ENCODE measurements around the gene TUBGCP2.

The TUBGCP2 gene

DNA sequence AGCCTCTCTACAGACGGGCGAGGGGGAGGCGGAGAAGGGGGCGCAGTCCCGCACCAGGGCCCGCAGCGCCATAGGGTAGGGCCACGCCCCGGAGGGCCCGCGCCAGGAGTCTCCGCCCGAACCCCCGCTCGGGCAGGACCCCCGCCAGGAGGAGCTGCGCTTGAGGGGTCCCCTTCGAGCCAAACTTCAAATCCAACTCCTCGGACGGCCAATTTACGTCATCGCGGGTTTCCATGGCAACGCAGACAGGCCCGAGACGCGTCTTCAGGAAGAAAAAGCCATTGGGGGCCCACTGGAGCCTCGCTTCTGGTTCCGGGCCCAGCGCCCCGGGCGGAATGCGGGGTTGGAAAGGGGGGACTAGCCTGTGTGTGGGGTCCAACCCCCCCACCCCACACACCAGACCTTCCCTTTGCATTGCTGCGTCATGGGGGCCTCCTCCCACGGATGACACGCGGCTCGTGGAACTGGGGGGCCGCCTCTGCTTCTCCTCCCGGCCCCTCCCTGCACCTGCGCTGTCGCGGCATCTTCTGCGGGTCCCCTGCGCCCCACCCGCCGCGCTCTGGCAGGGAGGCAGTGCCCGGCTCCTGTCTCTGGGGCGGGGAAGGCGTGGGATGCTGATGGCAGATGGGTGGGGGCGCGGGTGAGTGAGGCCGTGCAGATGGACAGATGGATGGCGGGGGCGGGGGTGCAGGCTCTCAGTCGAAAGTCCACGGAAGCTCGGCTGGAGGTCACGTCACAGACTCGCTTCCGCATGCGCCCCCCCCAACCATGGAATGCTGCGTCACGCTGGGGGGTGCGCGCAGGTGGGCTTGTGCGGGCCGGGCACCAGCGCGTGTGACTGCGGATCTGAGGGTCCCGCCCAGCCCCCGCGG lies 26.8 kb upstream of the TUBGCP2 start (continued):
- TF ChIP-seq, protein P1, sequence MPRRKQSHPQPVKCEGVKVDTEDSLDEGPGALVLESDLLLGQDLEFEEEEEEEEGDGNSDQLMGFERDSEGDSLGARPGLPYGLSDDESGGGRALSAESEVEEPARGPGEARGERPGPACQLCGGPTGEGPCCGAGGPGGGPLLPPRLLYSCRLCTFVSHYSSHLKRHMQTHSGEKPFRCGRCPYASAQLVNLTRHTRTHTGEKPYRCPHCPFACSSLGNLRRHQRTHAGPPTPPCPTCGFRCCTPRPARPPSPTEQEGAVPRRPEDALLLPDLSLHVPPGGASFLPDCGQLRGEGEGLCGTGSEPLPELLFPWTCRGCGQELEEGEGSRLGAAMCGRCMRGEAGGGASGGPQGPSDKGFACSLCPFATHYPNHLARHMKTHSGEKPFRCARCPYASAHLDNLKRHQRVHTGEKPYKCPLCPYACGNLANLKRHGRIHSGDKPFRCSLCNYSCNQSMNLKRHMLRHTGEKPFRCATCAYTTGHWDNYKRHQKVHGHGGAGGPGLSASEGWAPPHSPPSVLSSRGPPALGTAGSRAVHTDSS (tag by site-specific recombination; IDR thresholded peaks at IDR 0.05), result no peak
- no peak for TF ChIP-seq ZNF391 (tag by site-specific recombination; IDR thresholded peaks at IDR 0.05; ENCODE audit: borderline replicate concordance, low read depth)
- TF ChIP-seq ZNF701 (tag by site-specific recombination; IDR thresholded peaks at IDR 0.05), result no peak
- TF ChIP-seq ZNF311 (tag by site-specific recombination; IDR thresholded peaks at IDR 0.05; ENCODE audit: borderline replicate concordance), result no peak

DNA sequence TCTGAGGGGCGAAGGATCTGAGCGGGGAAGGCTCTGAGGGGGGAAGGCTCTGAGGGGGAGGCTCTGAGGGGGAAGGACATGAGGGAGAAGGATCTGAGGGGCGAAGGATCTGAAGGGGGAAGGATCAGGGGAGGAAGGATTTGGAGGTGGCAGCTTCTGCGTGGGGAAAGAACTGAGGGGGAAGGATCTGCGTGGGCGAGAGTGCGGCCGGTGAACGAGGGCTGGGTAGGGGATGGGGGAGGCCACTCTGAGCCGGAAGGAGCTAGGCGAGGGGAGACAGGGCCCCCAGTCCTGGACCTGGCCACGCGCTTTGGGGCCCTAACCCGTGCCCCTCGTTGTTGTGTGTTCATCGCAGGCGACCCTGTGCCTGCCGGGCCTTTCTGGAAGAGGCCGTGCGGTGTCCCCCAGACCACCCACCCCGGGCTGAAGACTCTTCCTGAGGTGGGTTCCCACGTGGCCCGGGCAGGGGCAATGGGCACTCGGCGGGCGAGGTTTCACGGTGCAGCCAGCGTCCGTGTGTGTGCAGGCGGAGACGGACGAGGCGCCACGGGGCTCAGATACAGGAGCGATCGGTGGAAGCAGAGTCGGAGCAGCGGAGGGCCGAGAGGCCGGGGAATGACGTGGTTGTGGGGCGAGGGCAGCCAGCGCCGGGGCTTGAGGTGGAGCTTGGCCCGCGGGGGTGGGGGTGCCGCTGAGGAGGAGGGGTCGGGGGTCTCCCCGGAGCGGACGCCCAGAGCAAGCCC lies 26.0 kb upstream of the TUBGCP2 start:
- Histone ChIP-seq H3K4me1 (ENCODE audit: control insufficient read depth, insufficient read depth, low read length) (peaks cover 5% of the 10 kb centered on the region; the same call in 1 of the 2 replicates), H3K36me3 (ENCODE audit: control insufficient read depth in 2 of 2, insufficient read depth in 1 of 2, low read length in 2 of 2) (no peaks in the 10 kb centered on the region), H3K27ac (ENCODE audit: extremely low read depth, low read depth, low read length) (no peak overlapping the region), H3K4me3 (ENCODE audit: low read depth, low read length) (peak overlapping the region; percentile 24), H3K9me3 (ENCODE audit: control insufficient read depth, insufficient read depth, low read depth, low read length) (no peaks in the 10 kb centered on the region)
- ChIA-PET POLR2A (no interaction called here), CTCF (no interaction called here)
- TF ChIP-seq ZBTB17 (tag by site-specific recombination; IDR thresholded peaks at IDR 0.05) (peak; percentile 95), ZNF335 (tag by site-specific recombination; conservative IDR thresholded peaks at IDR 0.05) (peak; percentile 78; the same call in 1 of the 2 replicates), ZNF555 (tag by site-specific recombination; conservative IDR thresholded peaks at IDR 0.05) (no peak), ZBTB7A (tag by site-specific recombination; IDR thresholded peaks at IDR 0.05; ENCODE audit: low read depth) (0 out of 2 replicates have a peak, but pooled peaks have one; percentile 44), IKZF3 (tag by site-specific recombination; IDR thresholded peaks at IDR 0.05) (no peak), EGR2 (tag by site-specific recombination; IDR thresholded peaks at IDR 0.05; ENCODE audit: low read depth) (peak; percentile 82), ZBTB8A (tag by site-specific recombination; IDR thresholded peaks at IDR 0.05) (peak; percentile 43; the same call in 1 of the 2 replicates), ZNF10 (tag by site-specific recombination; IDR thresholded peaks at IDR 0.05) (no peak), ZNF600 (tag by site-specific recombination; IDR thresholded peaks at IDR 0.05) (0 out of 2 replicates have a peak, but pooled peaks have one; percentile 36), HOXA7 (CRISPR knock-in tag; IDR thresholded peaks at IDR 0.05; ENCODE audit: borderline replicate concordance) (no peak), ZFHX2 (tag by site-specific recombination; conservative IDR thresholded peaks at IDR 0.05) (peak; percentile 90), TCF7L2 (IDR thresholded peaks at IDR 0.05; ENCODE audit: borderline replicate concordance, low read depth, low read length) (no peak)
- TF ChIP-seq, protein P2, sequence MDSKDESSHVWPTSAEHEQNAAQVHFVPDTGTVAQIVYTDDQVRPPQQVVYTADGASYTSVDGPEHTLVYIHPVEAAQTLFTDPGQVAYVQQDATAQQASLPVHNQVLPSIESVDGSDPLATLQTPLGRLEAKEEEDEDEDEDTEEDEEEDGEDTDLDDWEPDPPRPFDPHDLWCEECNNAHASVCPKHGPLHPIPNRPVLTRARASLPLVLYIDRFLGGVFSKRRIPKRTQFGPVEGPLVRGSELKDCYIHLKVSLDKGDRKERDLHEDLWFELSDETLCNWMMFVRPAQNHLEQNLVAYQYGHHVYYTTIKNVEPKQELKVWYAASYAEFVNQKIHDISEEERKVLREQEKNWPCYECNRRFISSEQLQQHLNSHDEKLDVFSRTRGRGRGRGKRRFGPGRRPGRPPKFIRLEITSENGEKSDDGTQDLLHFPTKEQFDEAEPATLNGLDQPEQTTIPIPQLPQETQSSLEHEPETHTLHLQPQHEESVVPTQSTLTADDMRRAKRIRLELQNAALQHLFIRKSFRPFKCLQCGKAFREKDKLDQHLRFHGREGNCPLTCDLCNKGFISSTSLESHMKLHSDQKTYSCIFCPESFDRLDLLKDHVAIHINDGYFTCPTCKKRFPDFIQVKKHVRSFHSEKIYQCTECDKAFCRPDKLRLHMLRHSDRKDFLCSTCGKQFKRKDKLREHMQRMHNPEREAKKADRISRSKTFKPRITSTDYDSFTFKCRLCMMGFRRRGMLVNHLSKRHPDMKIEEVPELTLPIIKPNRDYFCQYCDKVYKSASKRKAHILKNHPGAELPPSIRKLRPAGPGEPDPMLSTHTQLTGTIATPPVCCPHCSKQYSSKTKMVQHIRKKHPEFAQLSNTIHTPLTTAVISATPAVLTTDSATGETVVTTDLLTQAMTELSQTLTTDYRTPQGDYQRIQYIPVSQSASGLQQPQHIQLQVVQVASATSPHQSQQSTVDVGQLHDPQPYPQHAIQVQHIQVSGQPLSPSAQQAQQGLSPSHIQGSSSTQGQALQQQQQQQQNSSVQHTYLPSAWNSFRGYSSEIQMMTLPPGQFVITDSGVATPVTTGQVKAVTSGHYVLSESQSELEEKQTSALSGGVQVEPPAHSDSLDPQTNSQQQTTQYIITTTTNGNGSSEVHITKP (tag by site-specific recombination; IDR thresholded peaks at IDR 0.05), result no peak
- TF ChIP-seq, protein P3, sequence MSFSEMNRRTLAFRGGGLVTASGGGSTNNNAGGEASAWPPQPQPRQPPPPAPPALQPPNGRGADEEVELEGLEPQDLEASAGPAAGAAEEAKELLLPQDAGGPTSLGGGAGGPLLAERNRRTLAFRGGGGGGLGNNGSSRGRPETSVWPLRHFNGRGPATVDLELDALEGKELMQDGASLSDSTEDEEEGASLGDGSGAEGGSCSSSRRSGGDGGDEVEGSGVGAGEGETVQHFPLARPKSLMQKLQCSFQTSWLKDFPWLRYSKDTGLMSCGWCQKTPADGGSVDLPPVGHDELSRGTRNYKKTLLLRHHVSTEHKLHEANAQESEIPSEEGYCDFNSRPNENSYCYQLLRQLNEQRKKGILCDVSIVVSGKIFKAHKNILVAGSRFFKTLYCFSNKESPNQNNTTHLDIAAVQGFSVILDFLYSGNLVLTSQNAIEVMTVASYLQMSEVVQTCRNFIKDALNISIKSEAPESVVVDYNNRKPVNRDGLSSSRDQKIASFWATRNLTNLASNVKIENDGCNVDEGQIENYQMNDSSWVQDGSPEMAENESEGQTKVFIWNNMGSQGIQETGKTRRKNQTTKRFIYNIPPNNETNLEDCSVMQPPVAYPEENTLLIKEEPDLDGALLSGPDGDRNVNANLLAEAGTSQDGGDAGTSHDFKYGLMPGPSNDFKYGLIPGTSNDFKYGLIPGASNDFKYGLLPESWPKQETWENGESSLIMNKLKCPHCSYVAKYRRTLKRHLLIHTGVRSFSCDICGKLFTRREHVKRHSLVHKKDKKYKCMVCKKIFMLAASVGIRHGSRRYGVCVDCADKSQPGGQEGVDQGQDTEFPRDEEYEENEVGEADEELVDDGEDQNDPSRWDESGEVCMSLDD (tag by site-specific recombination; IDR thresholded peaks at IDR 0.05), result peak; percentile 36; the same call in 1 of the 2 replicates
- TF ChIP-seq, protein P4, sequence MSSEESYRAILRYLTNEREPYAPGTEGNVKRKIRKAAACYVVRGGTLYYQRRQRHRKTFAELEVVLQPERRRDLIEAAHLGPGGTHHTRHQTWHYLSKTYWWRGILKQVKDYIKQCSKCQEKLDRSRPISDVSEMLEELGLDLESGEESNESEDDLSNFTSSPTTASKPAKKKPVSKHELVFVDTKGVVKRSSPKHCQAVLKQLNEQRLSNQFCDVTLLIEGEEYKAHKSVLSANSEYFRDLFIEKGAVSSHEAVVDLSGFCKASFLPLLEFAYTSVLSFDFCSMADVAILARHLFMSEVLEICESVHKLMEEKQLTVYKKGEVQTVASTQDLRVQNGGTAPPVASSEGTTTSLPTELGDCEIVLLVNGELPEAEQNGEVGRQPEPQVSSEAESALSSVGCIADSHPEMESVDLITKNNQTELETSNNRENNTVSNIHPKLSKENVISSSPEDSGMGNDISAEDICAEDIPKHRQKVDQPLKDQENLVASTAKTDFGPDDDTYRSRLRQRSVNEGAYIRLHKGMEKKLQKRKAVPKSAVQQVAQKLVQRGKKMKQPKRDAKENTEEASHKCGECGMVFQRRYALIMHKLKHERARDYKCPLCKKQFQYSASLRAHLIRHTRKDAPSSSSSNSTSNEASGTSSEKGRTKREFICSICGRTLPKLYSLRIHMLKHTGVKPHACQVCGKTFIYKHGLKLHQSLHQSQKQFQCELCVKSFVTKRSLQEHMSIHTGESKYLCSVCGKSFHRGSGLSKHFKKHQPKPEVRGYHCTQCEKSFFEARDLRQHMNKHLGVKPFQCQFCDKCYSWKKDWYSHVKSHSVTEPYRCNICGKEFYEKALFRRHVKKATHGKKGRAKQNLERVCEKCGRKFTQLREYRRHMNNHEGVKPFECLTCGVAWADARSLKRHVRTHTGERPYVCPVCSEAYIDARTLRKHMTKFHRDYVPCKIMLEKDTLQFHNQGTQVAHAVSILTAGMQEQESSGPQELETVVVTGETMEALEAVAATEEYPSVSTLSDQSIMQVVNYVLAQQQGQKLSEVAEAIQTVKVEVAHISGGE (tag by site-specific recombination; conservative IDR thresholded peaks at IDR 0.05; ENCODE audit: low read depth), result peak; percentile 7; the same call in 1 of the 2 replicates

All from HEK293 (cell line).